Thyroid gland (tissue), 4 donors: ENCODE measurements around the gene HPCAL1. TPM values are rescaled to one million over a fixed set of nuclear protein-coding genes. Genes with fewer than 3 reads are reported as not detected.

Experiments used
- DNase-seq, 2 donors: peaks; one replicate each; pipeline ENCODE4 v3.0.0-alpha.2; 2019
- H3K27ac ChIP-seq, 3 donors: fragments of 200-600 bp; sonication (generic); 1 replicate in 2 of 3; 2 replicates in 1 of 3; pipeline ENCODE4 v1.5.1; 2016 to 2019; ENCODE audit warnings: mild to moderate bottlenecking in 1 of 3, moderate library complexity in 1 of 3
- H3K27me3 ChIP-seq: fragments of 200-600 bp; sonication (generic); one replicate; pipeline ENCODE4 v1.5.1; 2019
- H3K36me3 ChIP-seq, 2 donors: fragments of 200-600 bp; sonication (generic); one replicate each; pipeline ENCODE4 v1.5.1; 2016 to 2019
- H3K4me1 ChIP-seq, 2 donors: fragments of 200-600 bp; sonication (generic); one replicate each; pipeline ENCODE4 v1.5.1; 2017 to 2019
- H3K4me3 ChIP-seq, 3 donors: fragments of 200-600 bp; sonication (generic); replicated peaks in 1 of 3; 1 replicate in 2 of 3; 2 replicates in 1 of 3; pipeline ENCODE4 v1.5.1; 2016; ENCODE audit warnings: mild to moderate bottlenecking in 1 of 3
- H3K9me3 ChIP-seq: fragments of 200-600 bp; sonication (generic); one replicate; pipeline ENCODE4 v1.5.1; 2017
- CTCF ChIP-seq, 6 experiments: fragments of 200-600 bp in 3 of 6; fragments of 450-650 bp in 3 of 6; sonication (generic) in 3 of 6; IDR thresholded peaks; one replicate each; pipeline ENCODE4 v1.5.1; 2016 to 2019; ENCODE audit warnings: antibody characterized with exemption in 6 of 6, mild to moderate bottlenecking in 2 of 6, inconsistent platforms in 1 of 6, moderate library complexity in 1 of 6
- POLR2A ChIP-seq, 2 donors: fragments of 450-650 bp; IDR thresholded peaks; one replicate each; pipeline ENCODE4 v1.6.1; 2017; ENCODE audit warnings: antibody characterized with exemption in 2 of 2, mild to moderate bottlenecking in 2 of 2, moderate library complexity in 1 of 2
- WGBS, 2 donors: methylation state at CpG; one replicate each; pipeline ENCODE4 v1.1.5; 2017; 5-methylcytosine and 5-hydroxymethylcytosine counted together
- intact Hi-C: fragments of 100-400 bp; cut with DNase I; formaldehyde crosslinking; loops from one replicate; pipeline ENCODE4 v1.15.1; 2023
- total RNA-seq, 4 donors: library from RNA; depleted of rRNA; stranded (reverse); fragments of >200 nt; gene quantifications; one replicate each; pipeline ENCODE4 v1.2.3, GENCODE V29; 2016

HPCAL1 gene
- total RNA-seq, 4 donors from 2014 or later, result 39.9 to 84.2 (median 64.8) TPM

- Histone ChIP-seq H3K36me3 (no peaks in the 10 kb centered on the region), H3K27me3 (no peaks in the 10 kb centered on the region), H3K4me1 (peaks cover 22 to 31% of the 10 kb centered on the region in 2 donors), H3K27ac (no peak overlapping the region), H3K4me3 (no peak overlapping the region), H3K9me3 (no peaks in the 10 kb centered on the region)
- intact Hi-C loops, result no loop called here
- DNase-seq, result no peak
- TF ChIP-seq CTCF (IDR thresholded peaks at IDR 0.05) (no peak), POLR2A (IDR thresholded peaks at IDR 0.05) (no peak)
- 91 to 95% methylated on average over 13 of the region's 13 CpGs for WGBS, 2 donors
These were observed 71.7 kb downstream of the HPCAL1 start for GRCh38 chr2:10374362-10374943.

- Histone ChIP-seq H3K9me3 (no peaks in the 10 kb centered on the region), H3K4me3 (no peak overlapping the region), H3K36me3 (no peaks in the 10 kb centered on the region), H3K27me3 (no peaks in the 10 kb centered on the region), H3K27ac (no peak overlapping the region), H3K4me1 (peaks cover 22 to 31% of the 10 kb centered on the region in 2 donors)
- WGBS, 2 donors, result 75 to 81% methylated on average over 9 of the region's 9 CpGs
- DNase-seq, result no peak
- intact Hi-C loops, result no loop called here
- no peak for TF ChIP-seq CTCF (IDR thresholded peaks at IDR 0.05)
- no peak for TF ChIP-seq POLR2A (IDR thresholded peaks at IDR 0.05)
These were observed 73.0 kb downstream of the HPCAL1 start for GRCh38 chr2:10375570-10376281.

- Histone ChIP-seq H3K9me3 (no peaks in the 10 kb centered on the region), H3K27ac (no peak overlapping the region), H3K4me1 (peaks cover 31 to 34% of the 10 kb centered on the region in 2 donors), H3K36me3 (no peaks in the 10 kb centered on the region), H3K27me3 (no peaks in the 10 kb centered on the region), H3K4me3 (no peak overlapping the region)
- no peak for TF ChIP-seq POLR2A (IDR thresholded peaks at IDR 0.05)
- no peak for DNase-seq
- intact Hi-C loops, result no loop called here
- WGBS, 2 donors, result 87 to 92% methylated on average over 21 of the region's 21 CpGs
These were observed 74.5 kb downstream of the HPCAL1 start for GRCh38 chr2:10377052-10377746.

GRCh38 chr2:10377747-10378085 is 75.0 kb downstream of the HPCAL1 start:
- TF ChIP-seq POLR2A (IDR thresholded peaks at IDR 0.05) (no peak), CTCF (IDR thresholded peaks at IDR 0.05) (no peak)
- WGBS, 2 donors, result 91 to 93% methylated on average over 12 of the region's 12 CpGs
- intact Hi-C loops, result no loop called here
- no peaks in the 10 kb centered on the region for H3K27me3 ChIP-seq
- H3K4me1 ChIP-seq, result peaks cover 35 to 39% of the 10 kb centered on the region in 2 donors
- H3K27ac ChIP-seq, result no peak overlapping the region
- H3K4me3 ChIP-seq, result no peak overlapping the region
- H3K9me3 ChIP-seq, result no peaks in the 10 kb centered on the region
- no peak for DNase-seq
- no peaks in the 10 kb centered on the region for H3K36me3 ChIP-seq

GRCh38 chr2:10378189-10378588 is 75.5 kb downstream of the HPCAL1 start:
- Histone ChIP-seq H3K4me3 (no peak overlapping the region), H3K9me3 (no peaks in the 10 kb centered on the region), H3K27me3 (no peaks in the 10 kb centered on the region), H3K4me1 (peaks cover 40 to 43% of the 10 kb centered on the region in 2 donors), H3K36me3 (no peaks in the 10 kb centered on the region), H3K27ac (no peak overlapping the region)
- DNase-seq, result no peak
- TF ChIP-seq CTCF (IDR thresholded peaks at IDR 0.05) (no peak), POLR2A (IDR thresholded peaks at IDR 0.05) (no peak)
- intact Hi-C loops, result no loop called here
- 88 to 95% methylated on average over 7 of the region's 7 CpGs for WGBS, 2 donors
